RPMI7951 (cell line): Measurements from ENCODE around the gene ARHGEF1. TPM values are rescaled to one million over a fixed set of nuclear protein-coding genes. Genes with fewer than 3 reads are reported as not detected.

Source experiments
- DNase-seq: peaks from one replicate; pipeline ENCODE4 v3.0.0-alpha.2; 2012; ENCODE audit warnings: low read depth
- total RNA-seq: library from RNA; depleted of rRNA; stranded (reverse); fragments of >200 nt; shearing (Covaris generic); gene quantifications from 2 replicates; pipeline ENCODE4 v1.2.3, GENCODE V29; 2014

The ARHGEF1 gene
- total RNA-seq, 1 experiment from 2014 or later = 23.4 TPM

DNA sequence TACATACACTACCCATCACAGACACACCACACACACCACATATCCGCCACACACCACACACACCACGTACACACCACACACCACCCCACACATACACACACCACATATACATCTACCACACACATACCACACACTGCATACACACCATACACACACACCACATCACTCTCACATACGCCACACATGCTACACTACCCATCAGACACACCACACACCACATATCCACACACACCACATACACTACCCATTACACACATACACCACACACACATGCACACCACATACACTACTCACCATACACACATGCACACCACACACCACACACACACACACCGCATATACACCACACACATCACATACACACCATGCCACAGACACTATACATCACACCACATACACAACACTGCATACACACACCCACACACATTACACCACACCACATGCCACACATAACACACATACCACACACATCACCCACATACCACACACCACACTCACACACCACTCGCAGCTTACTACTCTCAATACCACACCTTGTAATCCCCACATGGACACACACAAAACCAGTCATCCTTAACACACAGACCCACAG is 35.8 kb downstream of the ARHGEF1 start:
- DNase-seq = no peak

DNA sequence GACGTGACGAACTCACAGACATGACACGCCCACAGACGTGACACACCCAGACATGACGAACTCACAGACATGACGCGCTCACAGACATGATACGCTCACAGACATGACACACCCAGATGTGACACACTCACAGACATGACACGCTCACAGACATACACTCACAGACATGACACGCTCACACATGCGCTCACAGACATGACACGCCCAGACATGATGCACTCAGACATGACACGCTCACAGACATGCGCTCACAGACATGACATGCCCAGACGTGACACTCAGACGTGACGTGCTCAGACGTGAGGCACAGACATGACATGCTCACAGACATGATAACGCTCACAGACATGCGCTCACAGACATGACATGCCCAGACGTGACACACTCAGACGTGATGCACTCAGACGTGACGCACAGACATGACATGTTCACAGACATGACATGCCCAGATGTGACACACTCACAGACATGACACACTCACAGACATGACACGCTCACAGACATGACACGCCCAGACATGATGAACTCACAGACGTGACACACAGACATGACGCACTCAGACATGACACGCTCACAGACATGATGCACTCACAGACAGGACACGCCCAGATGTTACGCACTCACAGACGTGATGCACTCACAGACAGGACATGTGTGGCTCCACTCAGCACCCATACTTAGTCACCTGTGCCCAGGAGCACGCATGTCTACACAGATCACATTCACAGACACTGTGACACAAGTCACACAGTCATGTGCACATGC is 37.1 kb downstream of the ARHGEF1 start:
- DNase-seq = no peak

DNA sequence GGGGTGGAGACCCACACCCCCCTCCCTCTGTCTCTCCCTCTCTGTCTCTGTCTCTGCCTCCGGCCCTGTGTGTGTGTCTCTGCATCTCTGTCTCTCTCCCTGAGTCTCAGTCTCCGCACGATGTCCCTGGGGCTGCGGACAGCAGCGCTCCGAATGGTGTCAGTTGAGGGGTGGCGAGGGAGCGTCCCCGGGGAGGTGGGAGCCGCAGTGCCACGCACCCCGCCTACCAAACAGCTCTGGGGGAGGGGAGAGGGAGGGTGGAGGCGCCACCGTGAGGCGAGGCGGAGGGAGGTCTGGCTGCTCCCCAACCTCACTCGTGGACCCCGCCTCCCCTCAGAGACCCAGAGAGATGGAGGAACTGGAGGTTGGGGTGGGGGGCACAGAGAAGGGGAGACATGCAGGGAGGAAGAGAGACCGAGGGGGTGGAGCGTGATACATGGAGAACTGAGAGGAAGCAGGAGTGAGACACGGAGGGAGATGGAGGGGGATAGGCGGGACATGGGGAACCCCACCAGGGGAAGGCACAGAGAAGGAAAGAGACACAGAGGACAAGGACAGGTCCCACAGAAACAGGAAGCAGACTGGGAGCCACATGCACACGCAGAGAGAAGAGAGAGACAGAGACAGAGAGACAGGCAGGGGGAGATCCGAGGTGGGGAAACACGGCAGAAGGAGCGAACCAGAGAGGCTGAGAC is 38.0 kb downstream of the ARHGEF1 start:
- no peak for DNase-seq

DNA sequence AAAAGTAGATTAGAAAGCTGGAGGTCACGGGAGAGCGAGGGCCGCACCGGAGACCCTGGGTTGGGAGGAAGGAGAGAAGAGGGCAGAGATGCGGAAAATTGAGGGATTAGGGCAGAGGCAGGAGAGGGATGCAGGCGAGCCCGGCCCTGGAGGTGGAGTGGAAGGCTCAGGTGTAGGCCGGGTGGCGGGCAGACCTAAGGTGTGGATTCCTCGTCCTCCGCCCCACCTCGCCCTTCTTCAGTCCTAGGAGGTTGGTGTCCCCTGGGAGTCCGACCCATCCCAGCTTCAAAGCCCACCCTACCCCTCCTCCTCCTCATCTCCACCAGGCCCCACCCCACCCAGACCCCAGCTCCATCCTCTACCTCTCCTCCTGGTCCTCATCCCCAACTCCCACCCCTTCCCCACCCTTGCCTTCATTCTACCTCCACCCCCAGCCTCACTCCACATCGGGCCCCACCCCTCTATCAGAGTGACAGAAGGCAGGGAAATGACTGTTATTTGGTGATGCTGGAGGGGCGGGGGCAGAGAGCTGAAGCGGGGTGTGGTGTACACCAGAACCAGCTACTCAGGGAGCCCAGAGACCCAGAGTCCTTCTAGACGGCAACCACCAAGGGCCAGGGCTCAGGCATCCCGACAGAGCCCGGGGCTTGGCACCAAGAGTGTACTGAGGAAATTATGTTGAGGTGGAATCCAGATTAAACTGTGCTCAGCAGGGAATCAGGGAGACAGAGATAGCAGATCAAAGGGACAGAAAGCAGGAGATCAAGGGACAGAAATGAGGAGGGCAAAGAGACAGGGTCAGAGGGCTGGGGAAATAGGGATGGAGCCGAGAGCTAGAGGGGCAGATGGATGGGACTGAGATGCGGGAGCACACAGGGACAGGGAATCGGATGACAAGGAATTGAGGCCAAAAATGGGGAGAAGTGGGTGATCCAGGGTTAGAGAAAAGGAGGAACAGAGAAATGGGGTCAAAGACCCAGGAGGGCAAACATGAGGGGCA is 38.9 kb downstream of the ARHGEF1 start:
- no peak for DNase-seq

DNA sequence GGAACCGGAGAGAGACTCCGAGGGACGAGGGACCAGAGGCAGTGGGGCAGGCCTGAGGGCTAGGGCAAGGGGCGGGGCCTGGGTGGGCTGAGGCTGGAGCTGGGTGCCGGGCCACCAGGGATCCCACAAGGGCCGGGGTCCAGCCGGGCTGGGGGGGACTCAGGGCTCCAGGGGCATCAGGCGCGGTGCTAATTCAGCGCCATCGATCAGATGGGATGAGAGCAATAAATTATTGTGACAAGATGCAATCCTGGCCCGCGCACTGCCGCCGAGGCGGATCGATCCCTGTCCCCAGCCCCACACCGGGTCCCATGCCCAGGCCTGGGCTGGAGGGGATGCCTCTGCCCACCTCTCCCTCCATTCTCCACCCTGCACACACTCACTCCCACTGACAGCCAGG is 39.6 kb downstream of the ARHGEF1 start:
- DNase-seq = no peak

DNA sequence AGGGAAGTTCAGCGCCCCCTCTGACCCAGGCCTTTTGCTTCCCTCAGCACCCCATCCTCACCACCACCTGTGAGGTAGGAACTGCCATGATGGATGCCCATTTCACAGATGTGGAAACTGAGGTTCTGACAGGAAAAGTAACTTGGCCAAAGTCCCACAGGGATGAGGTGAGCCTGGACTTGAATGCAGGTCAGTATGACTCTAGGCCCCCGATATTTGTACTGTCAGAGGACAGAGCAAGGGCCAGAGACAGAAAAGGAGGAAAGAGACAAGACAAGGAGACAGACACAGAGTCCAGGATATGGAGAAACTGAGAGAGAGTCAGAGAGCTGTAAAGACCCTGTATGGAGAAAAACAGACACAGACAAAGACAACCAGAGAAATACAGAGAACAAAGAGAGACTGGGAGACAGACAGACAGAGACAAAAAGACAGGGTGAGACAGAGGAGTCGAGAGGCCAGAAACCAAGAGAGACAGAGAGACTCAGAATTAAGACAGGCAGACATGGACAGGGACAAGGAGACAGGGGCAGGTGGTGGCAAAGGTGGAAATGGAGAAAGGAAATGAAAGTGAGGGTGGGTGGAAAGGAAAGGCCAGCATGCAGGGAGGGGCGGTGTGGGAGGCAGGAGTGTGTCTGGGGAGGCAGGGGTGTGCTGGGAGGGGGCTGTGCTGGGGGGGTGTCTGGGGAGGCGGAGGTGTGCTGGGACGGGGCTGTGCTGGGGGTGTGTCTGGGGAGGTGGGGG is 40.2 kb downstream of the ARHGEF1 start:
- no peak for DNase-seq

DNA sequence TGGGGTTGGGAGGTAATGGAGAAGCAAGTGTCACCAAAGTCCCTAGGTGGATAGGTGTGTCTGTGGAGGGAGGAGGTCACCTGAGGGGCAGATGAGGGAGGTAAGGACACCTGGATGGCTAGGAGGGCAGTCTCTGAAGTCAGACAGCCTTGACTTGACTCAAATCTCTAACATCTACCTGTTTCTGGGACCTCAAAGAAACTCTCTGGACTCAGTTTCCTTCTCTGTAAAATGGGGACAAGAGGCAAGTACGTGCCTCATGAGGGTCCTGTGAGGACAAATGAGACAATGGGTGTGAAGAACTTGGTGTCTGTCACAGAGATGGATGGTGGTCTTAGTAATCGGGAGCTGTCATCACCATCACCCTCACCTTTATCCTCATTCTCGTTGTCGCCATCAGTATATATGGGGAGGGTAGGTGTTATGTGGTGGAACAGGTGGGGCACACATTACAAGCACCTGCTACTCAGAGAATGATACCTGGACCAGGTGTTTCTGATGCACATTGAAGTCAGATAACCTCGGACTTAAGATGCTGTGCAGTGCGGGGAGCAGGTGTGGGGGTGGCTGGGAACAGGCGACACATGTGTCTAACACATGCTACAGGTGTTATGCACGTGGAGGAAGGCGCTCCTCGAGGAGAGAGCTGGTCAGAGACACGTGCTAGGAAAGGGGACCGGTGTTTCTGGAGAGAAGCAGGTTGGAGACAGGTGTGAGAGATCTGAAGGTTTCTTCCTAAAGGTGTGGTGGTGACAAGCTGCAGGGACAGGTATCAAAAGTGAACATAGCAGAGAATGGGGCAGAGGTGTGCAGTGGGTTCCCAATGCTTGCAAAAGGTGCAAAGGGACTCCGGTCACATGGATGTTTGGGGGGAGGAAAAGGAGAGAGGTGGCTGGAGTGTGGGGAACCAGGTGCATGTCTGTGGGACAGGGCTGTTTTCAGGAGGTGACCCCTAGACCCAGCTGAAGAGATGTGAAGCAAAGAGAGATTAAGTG is 41.5 kb downstream of the ARHGEF1 start:
- no peak for DNase-seq

DNA sequence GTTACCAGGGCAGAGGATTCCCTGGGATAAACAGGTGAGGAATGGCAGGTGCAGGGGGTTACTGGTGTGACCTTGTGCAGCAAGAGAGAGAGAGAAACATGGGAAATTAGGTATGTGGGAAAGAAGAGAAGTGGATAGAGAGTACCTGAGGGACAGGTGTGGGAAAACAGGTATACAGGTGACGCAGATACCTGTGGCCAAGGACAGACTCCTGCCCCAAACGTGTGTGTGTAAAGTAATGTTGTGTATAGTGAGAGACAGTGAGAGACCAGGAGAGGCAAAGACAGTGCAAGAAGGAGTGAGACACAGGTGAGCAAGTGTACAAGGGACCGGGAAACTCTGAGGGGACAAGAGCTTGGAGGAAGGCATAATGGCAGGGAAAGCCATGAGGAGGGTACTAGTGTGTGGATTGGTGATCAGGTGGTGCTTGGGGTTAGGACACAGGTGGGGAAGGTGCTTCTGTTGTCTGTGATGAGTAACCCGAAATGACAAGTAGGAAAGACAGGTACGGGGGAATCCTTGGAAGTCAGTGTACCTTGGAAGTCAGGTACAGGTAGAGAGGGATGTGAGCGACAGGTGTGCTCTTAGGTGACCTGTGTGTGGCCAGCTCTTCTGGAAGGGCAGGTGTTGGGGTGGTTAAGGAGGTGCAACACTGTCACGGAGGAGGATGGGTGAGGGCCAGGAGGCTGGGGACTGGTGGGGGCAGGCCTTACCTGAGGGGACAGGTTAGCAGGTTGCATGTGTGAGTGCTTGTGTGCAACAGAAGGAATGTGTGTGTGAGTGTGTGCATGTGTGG is 42.4 kb downstream of the ARHGEF1 start:
- no peak for DNase-seq

DNA sequence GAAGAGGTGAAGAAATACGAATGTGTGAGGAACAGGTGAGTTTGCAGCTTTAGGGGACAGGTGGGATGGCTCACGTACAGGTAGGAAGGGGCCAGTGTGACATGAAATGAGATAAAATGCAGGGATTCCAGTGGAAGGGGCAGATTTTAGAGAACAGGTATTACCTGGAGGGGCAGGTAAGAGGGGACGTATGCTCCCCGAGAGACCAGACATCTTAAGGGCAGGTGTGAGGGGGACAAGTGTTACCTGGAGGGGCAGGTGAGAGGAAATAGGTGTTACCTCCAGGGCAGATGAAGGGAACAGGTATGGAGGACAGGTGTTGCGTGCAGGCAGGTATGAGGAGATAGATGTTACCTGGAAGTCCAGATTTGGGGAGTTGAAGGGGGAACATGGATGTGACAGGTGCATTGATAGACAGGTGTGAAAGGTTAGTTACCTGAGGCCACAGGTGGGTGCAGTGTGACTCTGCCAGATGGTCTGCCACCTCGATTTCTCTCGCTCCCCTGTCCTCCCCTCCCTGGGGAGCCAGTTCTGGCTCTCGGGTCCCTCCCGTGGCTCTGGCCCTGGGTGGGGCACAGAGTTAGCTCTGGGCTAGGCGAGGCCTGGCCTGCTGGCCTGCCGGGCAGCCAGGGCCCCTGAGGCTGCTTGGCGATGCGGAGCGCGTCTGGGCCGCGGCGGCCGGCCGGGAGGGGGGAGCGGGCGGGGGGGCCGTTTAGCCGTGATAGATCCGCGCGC is 43.2 kb downstream of the ARHGEF1 start:
- no peak for DNase-seq

DNA sequence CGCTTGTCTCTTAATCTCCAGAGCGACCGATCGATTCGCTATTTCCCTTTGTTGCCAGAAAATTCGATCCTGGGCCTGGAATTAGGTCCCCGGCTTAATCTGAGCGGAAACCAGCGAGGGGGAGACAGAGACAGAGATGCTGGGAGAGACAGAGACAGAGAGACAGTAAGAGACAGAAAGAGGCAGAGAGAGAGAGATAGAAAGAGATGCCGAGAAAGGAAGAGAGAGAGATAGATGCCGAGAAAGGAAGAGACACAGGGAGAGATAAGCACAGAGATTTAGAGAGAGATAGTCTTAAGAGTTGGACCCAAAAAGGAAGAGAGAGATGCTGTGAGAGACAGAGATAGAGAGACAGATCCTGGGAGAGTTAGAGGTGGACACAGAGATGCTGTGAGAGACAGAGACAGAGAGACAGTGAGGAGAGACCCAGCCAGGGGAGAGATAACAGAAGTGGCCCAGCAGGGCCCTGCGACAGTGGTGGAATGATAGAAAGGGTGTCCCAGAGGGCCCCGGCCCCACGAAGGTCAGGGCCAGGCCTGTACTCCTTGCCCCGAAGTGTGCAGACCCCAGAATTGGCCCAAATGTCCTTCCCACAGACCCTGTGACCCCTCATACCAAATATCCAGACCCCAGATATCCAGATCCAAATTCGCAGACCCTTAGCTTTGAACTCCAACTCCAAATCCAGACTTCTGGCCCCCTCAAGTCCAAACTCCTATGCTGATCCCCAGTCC is 43.9 kb downstream of the ARHGEF1 start:
- DNase-seq = no peak

DNA sequence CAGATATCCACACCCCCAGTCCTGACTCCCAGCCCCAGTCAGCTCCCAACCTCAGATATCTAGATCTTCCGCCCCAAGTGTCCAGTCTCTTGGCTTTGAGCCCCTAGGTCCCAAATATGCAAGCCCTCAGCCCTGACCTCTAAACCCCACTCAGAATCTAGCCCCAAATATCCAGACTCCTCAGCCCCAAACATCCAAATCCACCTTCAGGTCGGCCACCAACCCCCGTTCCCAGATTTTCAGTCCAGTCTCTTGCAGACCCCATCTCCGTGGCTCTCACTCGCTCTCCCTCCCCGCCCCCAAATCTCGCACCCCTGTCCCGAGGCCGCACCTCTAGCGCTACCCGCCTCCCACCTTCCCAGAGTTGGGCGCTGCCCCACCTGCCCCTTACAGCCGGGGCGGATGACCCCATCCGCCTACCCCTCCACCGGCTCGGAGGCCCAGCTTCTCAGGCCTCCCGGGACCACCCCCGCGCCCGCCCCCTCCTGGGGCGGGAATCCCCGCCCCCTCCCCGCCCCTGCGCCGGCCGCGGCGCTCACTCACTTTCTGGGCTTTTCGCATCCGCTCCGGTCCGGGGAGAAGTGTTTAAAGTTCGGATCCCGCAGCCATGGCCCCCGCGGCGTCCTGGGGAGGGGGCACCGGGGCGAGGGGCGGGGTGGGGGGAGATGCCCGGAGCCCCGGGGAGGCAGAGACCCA is 44.7 kb downstream of the ARHGEF1 start:
- no peak for DNase-seq

DNA sequence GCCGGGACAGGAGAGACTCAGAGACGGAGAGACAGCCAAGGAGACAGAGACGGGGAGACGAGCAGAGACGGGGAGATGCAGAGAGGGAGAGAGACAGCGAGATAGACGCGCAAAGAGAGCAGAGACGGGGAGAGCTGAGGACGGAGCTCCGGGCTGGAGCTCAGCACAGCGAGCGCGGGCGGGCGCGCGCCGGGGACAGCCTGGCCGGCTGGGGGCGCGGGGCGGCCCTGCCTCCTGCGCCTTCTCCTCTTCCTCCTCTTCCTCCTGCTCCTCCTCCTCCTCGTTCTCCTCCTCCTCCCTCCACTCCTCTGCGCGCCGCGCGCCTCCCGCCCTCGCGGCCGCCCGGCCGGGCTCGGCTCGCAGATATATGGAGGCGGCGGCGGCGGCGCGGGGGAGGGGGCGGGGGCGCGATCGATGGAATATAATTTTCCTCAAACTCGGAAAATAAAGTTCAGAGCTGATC is 45.3 kb downstream of the ARHGEF1 start, which contains the start of gene ERFL:
ERFL (minus strand) TSS at position 229 of the 463 bp plus-strand sequence. CDS start 15,530 bp downstream, outside the sequence.
- DNase-seq = no peak

DNA sequence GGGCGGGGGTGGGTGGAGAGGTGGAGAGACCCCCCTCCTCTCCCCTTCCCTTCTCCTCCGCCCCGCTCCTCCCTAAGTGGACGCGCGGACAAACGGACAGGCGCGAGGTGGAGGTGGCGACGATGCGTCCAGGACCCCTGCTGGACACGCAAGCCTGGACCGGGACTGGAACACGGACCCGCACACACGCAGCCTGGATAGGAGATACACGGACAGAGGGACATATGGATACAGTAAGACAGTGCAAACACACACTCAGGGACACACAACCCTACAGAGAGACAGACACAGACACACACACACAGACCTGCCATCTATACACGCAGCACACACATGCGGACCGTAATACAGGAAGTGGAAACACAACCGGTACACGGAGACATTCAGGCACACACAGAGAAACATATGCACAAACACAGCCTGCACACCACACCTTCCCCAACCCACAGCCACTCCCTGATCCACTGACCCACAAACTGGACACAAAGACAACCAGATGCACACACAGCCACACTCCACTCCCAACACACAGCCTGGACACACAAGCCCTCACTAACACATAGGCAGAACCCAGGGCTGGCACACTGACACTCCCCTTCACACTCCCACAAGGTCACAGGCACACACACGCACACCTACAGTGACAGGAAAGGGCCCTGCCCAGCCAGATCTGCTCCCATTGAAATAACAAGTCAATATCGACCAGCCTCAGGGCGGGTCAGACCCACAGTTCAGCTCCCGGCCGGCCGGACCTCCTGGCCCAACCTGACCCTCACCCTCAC is 46.0 kb downstream of the ARHGEF1 start:
- DNase-seq = no peak

DNA sequence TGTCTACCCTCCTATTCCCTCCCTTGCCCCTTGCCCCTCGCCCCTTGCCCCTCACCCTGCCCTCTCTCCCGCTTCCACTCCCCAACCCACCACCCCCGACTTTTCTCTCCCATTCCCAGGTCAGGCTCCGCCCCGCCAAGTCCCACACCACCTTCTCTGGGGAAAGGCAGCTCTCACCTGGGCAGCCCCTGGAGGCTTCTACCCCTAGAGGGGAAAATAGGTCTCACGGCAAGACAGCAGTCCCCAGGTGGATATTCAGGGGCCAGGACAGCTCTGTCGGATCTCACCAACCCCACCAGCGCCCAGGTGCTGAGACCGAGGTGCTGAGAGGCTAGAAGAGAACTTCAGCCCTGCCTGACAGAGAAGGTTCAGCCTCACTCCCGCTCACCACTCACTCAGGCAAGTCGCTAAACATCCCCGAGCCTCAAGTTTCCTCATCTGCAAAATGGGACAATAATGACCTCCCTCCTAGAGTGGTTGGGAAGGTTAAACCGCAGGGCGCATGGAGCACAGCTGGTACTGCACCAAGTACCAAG is 46.6 kb downstream of the ARHGEF1 start:
- DNase-seq = no peak

DNA sequence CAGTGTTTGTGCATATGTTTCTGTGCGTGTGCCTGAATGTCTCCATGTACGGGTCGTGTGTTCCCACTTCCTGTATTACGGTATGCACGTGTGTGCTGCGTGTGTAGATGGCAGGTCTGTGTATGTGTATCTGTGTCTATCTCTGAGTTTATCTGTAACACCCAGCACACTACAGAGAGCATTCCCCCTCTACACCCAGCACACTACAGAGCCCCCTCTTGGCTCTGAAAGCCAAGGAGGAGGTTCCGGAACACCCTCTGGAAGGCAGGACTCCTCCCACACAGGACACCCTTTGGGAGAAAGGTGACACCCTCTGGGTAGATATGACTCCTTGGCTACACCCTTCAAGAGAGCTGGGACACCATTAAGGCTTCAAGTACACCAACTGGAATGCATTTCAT is 47.3 kb downstream of the ARHGEF1 start:
- no peak for DNase-seq
